GM21360 (cell line): Measurements from ENCODE around the gene ZNF487.
"Not testable (repeated sequence)": the region's sequence is repeated elsewhere in the genome, so short reads cannot be mapped to it uniquely, and the experiment has no call there.

Experiments used
- ATAC-seq: cut with Tn5 transposase; IDR thresholded peaks from one replicate; pipeline ENCODE4 v1.9.1; 2021; ENCODE audit warnings: mild to moderate bottlenecking, moderate library complexity; ENCODE audit not compliant: unreplicated experiment

The ZNF487 gene

DNA sequence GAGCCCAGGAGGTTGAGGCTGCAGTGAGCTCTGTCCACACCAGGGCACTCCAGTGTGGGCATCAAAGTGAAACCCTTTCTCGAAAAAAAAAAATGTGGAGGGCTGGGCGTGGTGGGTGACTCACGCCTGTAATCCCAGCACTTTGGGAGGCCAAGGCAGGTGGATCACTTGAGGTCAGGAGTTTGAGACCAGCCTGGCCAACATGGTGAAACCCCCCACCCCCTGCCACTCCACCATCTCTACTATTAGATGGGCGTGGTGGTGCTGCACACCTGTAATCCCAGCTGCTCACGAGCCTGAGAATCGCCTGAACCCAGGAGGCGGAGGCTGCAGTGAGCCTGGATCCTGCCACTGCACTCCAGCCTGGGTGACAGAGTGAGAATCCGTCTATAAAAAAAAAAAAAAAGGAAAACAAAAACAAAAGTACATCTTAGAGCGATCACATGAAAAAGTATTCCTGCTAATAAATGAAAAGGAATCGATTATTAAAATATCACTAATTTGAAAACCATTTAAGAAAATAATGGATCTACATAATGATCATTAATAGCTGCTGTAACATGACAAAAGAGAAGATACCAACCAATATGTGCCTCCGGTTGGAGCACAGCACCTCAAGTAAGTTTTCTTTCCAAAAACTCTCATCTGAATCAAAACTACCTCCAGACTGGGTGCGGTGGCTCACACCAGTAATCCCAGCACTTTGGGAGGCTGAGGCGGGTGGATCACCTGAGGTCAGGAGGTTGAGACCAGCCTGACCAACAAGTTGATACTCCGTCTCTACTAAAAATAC, 32.8 kb upstream of the ZNF487 start:
- no peak for ATAC-seq

DNA sequence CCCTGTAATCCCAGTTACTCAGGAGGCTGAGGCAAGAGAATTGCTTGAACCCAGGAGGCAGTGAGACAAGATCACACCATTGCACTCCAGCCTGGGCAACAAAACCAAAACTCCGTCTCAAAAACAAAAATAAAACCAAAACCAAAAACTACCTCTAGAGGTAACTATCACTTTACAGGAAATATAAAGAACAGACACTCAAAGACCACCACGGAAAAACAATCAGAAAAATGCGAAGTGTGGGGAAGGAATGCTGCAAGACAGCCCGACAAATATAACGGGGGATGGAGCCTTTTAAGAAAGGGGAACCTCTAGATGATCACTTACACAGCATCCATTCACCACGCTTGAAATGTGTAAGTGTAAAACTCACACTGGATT, 32.2 kb upstream of the ZNF487 start:
- ATAC-seq, result no peak

DNA sequence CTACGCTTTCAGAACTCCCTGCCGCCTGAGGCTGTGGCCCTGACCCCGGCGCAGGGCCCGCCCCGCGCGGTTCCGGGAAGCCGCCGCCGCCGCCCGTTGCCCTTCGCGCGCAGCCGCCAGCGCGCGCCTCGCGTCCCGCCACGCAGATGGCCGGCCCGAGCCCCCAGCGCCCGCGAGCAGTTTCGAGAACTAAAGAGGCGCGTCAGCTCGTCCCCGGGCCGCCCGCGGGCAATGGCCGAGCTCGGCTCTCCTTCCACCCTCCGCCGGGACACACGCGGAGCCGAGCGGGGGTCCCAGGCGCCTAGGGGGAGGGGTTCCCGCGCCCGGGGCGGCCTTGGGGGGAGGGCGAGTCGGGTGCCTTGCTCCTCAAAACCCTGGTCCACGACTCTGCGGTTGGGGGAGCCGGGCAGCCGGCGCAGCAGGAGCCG, 29.7 kb upstream of the ZNF487 start:
- ATAC-seq, result no peak

DNA sequence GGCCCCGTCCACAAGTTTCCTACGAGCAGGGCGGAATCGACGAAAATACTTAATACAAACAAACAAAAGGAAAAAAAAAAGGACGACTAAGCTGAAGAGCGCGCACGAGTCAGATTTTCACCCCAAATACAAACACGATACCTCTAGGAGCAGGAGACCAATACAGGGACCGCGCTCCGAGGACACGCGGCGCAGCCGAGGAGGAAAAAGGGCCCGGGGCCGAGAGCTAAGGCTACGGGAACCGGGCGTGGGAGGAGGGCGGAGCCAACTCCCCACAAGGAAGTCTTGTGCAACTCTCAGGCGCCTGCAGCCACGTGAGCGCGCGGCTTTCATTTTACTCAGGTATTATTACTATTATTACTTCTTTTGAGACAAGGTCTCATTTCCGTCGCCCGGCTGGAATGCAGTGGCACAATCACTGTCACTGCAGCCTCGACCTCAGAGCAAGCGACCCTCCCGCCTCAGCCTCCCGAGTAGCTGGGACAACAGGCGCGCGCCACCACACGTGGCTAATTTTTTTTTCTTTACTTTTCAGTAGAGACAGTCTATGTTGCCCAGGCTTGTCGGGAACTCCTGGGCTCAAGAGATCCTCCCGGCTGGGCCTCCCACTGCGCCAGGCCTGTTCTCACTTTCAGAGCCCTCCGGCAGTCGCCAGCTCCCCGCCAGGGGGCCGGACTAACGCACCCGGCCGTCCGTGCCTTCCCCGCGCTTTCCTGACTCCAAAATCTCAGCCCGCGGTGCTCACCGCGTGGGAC, 29.2 kb upstream of the ZNF487 start:
- peak; percentile 49 for ATAC-seq

DNA sequence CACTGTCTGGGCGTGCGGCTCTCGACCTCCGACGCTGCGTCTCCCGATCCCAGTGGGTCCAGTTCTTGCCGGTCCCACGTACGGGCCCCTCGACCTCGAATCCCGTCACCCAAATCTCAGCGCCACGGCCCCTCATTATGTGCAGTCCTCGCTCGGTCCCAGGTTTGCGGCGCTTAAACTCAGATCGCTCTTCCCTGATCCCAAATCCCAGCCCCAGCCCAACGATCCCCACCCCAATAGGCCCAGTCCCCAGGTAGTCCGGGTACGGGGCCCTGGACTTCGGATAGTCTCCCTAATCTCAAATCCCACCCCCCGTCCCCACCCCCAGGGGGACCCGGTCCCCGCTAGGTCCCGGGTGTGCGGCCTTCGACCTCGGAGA, 28.6 kb upstream of the ZNF487 start:
- ATAC-seq, result peak; percentile 0

DNA sequence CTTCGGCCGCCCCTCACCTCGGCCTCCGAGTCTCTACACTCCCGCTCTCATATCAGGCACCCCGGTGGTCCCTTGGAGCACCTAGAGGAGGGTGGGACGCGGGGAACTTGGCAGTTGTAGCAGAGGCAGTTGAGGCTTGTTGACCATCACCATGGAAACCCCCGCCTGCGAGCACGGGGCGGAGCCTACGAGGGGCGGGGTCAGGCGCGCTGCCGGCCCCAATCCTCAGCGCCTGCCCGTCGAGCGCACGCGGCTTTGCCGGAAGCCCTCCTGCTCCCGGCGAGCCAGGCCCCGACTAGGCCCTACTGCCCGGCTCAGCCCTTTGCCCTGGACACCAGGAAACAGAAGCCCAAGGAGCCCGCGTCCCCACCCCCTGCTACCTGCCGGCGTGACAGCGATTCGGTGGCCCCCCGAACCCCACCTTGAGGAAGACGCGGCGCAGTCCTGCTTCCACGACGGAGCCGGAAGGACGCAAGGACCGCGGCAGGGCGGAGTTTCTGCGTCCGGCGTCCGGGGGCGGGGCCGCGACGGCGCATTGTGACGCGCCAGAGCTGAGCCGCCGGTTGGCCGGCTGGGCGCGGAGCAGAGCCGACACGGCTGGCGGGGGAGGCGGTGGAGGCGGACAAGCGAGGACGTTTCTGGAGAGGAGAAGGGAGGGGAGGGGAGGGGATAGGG, 28.1 kb upstream of the ZNF487 start, which contains the start of gene HNRNPF:
HNRNPF (minus strand) TSS at position 477 of the 675 bp plus-strand sequence. CDS start 21,302 bp downstream, outside the sequence.
- peak; percentile 65 for ATAC-seq

DNA sequence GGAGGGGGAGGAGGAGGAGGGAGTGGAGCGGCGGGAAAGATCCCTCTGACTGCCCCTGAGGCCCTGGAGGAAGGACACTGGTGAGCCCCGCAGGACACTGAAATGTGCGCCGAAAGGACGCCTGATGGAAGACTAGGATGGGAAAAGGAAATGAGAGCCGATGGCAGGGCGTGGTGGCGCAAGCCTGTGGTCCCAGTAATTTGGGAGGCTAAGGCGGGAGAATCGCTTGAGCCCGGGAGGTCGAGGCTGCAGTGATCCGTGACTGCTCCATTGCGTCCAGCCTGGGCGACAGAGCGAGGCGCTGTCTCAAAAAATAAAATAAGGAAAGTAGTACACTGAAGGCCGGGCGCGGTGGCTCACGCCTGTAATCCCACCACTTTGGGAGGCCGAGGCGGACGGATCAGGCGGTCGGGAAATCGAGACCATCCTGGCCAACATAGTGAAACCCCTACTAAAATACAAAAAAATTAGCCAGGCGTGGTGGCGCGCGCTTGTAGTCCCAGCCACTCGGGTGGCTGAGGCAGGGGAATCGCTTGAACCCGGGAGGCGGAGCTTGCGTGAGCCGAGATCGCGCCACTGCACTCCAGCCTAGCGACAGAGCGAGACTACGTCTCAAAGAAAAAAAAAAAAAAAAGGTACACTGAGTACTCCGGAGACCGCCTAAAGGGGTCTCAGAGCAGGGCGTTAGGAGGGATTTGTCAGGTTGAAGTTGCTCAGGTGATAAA, 27.4 kb upstream of the ZNF487 start:
- ATAC-seq, result no peak

DNA sequence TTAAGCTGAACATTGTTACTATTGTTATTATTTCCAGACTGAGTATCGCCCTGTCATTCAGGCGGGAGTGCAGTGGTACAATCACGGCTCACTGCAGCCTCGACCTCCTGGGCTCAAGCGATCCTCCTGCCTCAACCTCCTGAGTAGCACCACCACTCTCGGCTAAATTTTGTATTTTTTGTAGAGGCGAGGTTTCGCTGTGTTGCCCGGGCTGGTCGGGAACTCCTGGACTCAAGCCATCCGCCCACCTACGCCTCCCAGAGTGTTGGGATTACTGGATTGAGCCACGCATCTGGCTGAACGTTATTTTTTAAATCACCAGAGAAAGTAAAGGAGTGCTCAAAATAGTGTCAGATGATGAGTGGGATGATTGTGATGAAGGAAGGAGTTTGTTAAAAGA, 26.6 kb upstream of the ZNF487 start:
- ATAC-seq, result no peak

DNA sequence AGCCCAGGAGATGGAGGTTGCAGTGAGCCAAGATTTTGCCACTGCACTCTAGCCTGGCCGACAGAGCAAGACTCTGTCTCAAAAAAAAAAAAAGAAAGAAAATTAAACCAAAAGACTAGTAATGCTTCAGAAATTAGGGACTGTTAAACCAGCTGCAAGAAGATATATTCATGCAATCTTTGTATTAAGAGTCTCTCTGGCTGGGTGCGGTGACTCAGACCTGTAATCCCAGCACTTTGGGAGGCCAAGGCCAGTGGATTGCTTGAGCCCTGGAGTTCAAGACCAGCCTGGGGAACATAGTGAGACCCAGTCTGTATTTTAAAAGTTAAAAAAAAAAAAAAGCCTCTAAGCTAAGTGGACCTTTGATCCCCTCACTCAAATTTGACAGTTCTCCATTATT, 25.4 kb upstream of the ZNF487 start:
- no peak for ATAC-seq

DNA sequence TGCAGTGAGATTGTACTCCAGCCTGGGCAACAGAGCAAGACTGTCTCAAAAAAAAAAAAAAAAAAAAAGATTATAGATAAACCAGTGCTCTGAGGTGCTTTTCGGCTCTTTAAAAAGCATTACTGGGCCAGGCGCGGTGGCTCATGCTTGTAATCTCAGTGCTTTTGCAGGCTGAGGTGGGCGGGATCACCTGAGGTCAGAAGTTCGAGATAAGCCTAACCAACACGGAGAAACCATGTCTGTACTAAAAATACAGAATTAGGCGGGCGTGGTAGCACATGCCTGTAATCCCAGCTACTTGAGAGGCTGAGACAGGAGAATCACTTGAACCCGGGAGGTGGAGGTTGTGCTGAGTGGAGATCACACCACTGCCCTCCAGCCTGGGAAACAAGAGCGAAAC, 21.4 kb upstream of the ZNF487 start:
- ATAC-seq, result no peak

DNA sequence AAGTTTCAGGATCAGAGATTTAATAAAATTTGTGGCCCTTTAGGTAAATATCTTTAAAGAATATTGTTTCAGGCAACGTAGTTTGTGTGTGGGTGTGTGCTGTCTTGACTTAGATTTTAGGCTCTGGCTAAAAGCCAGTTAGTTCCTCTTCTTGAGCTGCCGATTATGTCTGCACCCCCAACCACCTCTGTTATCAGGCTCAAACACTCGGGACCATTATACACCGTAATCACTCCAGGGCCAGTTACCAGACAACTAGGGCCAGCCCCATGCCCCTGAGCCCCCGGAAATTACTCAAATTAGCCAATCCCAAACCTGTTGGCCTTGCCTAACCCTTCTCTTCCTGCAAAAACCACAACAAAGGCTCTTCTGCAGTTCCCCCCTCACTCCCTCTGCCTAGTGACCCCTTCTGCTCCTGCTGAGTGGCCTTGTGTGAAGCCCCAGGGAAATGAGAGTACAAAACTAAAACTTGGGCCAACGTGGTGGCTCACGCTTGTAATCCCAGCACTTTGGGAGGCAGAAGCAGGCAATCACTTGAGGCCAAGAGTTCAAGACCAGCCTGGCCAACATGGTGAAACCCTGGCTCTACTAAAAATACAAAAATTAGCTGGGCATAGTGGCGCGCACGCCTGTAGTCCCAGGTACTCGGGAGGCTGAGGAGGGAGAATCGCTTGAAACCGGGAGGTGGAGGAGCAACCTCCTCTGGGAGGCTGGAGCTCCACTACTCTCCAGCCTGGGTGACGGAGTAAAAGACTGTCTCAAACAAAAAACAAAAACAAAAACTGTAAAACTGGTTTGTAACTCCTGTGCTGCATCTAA, 18.8 kb upstream of the ZNF487 start:
- peak; percentile 48 for ATAC-seq

DNA sequence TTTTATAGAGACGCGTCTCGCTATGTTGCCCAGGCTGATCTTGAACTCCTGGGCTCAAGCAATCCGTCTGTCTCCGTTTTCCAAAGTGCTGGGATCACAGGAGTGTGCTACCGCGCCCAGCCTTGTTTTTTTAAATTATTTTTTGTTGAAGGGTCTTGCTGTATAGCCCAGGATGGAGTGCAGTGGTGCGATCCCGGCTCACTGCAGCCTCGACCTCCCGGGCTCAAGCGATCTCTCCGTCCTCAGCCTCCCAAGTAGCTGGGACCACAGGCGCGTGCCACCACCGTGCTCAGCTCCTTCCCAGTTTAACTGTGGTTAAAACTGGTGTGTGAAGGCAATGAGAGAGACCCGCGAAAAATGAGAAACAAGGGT, 16.9 kb upstream of the ZNF487 start:
- no peak for ATAC-seq

DNA sequence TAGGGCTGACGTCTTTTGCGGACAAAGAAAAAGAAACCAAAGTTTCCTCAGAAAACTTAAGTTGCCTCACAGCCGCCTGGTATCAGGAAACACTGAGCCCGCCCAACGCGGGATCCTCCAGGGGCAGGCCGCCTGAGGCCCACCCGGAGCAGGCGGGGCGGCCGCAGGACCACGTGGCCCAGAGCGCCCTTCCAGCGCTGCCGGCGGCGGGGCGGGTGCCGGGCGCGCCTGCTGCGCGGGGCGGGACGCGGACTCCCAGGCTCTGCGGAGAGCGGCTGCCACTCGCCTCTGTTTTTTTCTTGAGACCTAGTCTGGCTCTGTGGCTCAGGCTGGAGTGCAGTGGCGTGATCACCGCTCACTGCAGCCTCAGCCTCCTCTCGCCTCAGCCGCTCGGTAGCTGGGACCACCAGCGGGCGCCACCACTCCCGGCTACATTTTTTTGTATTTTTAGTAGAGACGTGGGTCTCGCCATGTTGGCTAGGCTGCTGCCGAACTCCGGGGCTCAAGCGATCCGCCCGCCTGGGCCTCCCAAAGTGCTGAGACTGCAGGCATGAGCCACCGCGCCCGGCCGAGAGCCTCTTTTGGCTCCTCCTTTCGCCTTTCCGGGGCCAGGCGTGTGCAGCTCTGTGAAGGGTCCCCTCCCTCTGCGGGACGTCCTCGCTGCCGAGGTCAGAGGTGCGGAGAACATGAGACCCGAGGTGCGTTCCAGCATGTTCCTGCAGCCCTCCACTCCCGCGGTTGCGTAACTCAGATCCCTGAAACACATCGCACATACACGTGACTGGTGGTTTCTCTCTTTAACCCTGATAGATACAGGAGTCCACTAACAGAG, 16.3 kb upstream of the ZNF487 start:
- peak; percentile 73 for ATAC-seq

DNA sequence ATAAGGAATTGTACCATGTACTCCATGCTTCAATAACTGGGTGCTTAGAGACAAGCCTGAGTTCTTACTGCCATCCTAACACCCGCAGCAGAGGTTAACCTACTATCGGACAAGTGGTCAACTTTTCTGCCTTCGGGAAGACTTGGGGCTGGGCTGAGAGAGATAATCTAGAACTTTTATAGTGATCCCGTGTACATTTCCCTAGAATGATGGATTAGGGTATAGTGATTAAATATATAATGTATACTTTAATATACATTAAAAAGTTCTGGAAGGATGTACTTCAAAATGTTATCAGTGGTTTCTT, 15.8 kb upstream of the ZNF487 start:
- no peak for ATAC-seq

DNA sequence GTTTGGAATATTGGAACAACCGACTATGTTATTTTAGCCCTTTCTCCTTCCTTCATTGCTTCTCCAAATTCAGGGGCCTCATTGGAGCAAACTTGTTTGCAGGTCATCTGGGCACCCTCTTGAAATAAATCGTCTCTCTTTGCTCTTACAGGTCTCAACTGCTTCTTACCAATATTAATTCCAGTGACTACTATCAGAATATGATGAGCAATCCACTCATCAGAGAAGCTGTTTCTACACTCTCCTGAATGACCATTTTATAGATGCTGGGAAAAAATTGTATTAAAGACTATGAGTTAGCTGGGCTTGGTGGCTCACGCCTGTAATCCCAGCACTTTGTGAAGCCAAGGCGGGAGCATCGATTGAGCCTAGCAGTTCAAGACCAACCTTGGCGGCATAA, 15.4 kb upstream of the ZNF487 start:
- no peak for ATAC-seq

DNA sequence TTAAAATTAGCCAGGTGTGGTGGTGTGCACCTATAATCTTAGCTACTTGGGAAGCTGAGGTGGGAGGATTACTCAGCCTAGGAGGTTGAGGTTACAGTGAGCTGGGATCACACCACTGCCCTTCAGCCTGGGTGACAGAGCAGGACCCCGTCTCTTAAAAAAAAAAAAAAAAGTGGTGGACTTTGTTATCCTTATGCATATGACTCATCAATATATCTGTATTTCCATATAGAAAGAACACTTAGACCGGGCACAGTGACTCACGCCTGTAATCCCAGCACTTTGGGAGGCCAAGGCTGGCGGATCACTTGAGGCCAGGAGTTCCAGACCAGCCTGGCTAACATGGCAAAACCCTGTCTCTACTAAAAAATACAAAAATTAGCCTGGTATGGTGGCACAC, 15.0 kb upstream of the ZNF487 start:
- ATAC-seq, result not testable (repeated sequence)

DNA sequence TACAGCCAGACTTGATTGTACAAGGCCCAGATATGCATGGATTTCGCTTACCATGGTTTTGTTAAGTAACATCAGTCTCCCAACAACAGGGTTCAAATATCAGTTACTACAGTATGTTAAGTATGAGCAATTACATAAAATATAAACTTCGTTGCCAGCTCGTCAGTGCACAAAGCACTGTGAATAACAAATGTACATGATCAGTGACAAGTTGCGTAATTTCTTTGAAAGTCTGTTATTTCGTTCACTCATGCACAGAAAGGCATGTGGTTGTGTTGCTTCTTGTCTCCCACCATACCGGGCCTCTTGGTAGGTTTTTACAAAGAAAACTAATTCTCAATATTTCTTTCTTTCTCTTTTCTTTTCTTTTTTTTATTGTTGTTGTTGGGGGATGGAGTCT, 12.5 kb upstream of the ZNF487 start:
- ATAC-seq, result no peak

DNA sequence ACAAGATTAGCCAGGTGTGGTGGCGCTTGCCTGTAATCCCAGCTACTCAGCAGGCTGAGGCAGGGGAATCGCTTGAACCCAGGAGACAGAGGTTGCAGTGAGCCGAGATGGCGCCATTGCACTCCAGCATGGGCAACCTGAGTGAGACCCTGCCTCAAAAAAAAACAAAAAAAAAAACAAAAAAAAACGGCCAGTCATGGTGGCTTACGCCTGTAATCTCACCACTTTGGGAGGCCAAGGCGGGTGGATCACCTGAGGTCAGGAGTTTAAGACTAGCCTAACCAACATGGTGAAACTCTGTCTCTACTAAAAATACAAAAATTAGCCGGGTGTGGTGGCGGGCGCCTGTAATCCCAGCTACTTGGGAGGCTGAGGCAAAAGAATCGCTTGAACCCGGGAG, 10.4 kb upstream of the ZNF487 start:
- ATAC-seq, result not testable (repeated sequence)

DNA sequence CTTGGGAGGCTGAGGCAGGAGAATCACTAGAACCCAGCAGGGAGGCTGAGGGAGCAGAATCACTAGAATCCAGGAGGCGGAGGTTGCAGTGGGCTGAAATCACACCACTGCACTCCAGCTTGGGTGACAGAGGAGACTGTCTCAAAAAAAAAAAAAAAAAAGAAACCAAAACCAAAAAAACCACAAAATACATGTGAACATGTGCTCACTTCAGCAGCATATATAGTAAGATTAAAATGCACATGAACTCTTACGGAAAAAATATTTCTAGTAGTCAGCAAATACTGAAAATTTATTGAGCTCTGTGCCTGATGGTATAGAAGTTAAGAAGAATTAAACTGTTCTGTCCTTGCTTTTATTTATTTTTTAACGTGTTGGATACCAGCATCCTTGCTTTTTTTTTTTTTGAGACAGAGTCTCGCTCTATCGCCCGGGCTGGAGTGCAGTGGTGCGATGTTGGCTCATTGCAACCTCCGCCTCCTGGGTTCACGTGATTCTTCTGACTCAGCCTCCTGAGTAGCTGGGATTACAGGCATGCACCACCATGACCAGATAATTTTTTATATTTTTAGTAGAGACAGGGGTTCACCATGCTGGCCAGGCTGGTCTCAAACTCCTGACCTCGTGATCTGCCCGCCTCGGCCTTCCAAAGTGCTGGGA, 9.6 kb upstream of the ZNF487 start:
- peak; percentile 63 for ATAC-seq
